A549 (cell line): ENCODE data around the gene HOOK2.

Experiments
- CHD4 ChIP-seq: fragments of 200-600 bp; sonication (generic); IDR thresholded peaks from 2 replicates; pipeline ENCODE4 v1.6.1; 2016; ENCODE audit warnings: antibody characterized with exemption, mild to moderate bottlenecking, borderline replicate concordance
- EP300 ChIP-seq, 2 experiments: fragments of >200 bp; sonication (Bioruptor Twin); formaldehyde crosslinking; IDR thresholded peaks; 2 replicates in 1 of 2; 3 replicates in 1 of 2; pipeline ENCODE4 v1.6.1; 2016 to 2017
- HDAC2 ChIP-seq: fragments of 200-600 bp; sonication (generic); IDR thresholded peaks from 2 replicates; pipeline ENCODE4 v1.6.1; 2016
- KDM5A ChIP-seq: fragments of 200-600 bp; sonication (generic); IDR thresholded peaks from 2 replicates; pipeline ENCODE4 v1.6.1; 2016; ENCODE audit warnings: antibody characterized with exemption, mild to moderate bottlenecking
- MAFK ChIP-seq: fragments of 450-650 bp; IDR thresholded peaks from 2 replicates; pipeline ENCODE4 v1.6.1; 2014; ENCODE audit not compliant: partially characterized antibody
- PHF8 ChIP-seq: fragments of 200-600 bp; sonication (generic); IDR thresholded peaks from 2 replicates; pipeline ENCODE4 v1.6.1; 2016; ENCODE audit warnings: low read depth, mild to moderate bottlenecking, antibody characterized with exemption, moderate library complexity, borderline replicate concordance
- POLR2A ChIP-seq: IDR thresholded peaks from 2 replicates; pipeline ENCODE4 v1.6.1; 2012; ENCODE audit warnings: mild to moderate bottlenecking, low read length
- RAD21 ChIP-seq, 2 experiments: fragments of >200 bp in 1 of 2; sonication (Bioruptor Twin) in 1 of 2; formaldehyde crosslinking in 1 of 2; IDR thresholded peaks in 1 of 2; conservative IDR thresholded peaks in 1 of 2; 2 replicates in 1 of 2; 3 replicates in 1 of 2; pipeline ENCODE4 v1.6.1; 2012 to 2018; ENCODE audit warnings: inconsistent platforms in 1 of 2
- SREBF2 ChIP-seq: fragments of 450-650 bp; IDR thresholded peaks from 2 replicates; pipeline ENCODE4 v1.6.1; 2014; ENCODE audit warnings: mild to moderate bottlenecking, moderate library complexity
- TF ChIP-seq, protein P1 (sequence below): fragments of 250-450 bp; sonication (Bioruptor Pico); IDR thresholded peaks from 2 replicates; pipeline ENCODE4 v1.5.0; 2021; ENCODE audit warnings: mild to moderate bottlenecking, moderate library complexity, borderline replicate concordance
- TF ChIP-seq, protein P2 (sequence below): fragments of >200 bp; sonication (Bioruptor Twin); formaldehyde crosslinking; IDR thresholded peaks from 3 replicates; pipeline ENCODE4 v1.6.1; 2016
- TF ChIP-seq, protein P3 (sequence below): fragments of >200 bp; sonication (Bioruptor Twin); formaldehyde crosslinking; IDR thresholded peaks from 3 replicates; pipeline ENCODE4 v1.5.1; 2016
- TF ChIP-seq, protein P4 (sequence below): fragments of 450-650 bp; IDR thresholded peaks from 2 replicates; pipeline ENCODE4 v1.6.1; 2014; ENCODE audit warnings: antibody characterized with exemption

DNA sequence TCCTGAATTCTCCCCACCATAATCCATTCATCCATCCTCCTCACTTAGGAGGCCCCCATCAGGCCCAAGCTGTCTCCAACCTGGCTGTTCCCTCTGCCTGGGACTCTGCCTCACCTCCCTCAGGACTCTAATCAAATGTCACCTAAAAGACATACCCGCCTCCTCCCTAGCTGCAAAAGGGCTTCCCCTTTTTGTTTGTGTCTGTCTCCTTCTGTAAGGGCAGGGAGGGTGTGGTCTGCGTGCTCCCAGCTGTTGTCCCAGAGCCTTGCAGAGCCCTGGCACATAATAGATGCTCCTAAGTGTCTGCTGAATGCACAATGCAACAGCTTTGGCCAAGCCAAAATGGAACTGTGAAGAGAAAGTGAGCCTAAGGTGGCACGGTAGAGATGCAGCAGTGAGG, 45.3 kb downstream of the HOOK2 start:
- TF ChIP-seq, protein P1, sequence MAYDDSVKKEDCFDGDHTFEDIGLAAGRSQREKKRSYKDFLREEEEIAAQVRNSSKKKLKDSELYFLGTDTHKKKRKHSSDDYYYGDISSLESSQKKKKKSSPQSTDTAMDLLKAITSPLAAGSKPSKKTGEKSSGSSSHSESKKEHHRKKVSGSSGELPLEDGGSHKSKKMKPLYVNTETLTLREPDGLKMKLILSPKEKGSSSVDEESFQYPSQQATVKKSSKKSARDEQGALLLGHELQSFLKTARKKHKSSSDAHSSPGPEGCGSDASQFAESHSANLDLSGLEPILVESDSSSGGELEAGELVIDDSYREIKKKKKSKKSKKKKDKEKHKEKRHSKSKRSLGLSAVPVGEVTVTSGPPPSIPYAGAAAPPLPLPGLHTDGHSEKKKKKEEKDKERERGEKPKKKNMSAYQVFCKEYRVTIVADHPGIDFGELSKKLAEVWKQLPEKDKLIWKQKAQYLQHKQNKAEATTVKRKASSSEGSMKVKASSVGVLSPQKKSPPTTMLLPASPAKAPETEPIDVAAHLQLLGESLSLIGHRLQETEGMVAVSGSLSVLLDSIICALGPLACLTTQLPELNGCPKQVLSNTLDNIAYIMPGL (CRISPR knock-in tag) = no peak
- TF ChIP-seq, protein P2, sequence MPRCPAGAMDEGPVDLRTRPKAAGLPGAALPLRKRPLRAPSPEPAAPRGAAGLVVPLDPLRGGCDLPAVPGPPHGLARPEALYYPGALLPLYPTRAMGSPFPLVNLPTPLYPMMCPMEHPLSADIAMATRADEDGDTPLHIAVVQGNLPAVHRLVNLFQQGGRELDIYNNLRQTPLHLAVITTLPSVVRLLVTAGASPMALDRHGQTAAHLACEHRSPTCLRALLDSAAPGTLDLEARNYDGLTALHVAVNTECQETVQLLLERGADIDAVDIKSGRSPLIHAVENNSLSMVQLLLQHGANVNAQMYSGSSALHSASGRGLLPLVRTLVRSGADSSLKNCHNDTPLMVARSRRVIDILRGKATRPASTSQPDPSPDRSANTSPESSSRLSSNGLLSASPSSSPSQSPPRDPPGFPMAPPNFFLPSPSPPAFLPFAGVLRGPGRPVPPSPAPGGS = no peak
- TF ChIP-seq, protein P3, sequence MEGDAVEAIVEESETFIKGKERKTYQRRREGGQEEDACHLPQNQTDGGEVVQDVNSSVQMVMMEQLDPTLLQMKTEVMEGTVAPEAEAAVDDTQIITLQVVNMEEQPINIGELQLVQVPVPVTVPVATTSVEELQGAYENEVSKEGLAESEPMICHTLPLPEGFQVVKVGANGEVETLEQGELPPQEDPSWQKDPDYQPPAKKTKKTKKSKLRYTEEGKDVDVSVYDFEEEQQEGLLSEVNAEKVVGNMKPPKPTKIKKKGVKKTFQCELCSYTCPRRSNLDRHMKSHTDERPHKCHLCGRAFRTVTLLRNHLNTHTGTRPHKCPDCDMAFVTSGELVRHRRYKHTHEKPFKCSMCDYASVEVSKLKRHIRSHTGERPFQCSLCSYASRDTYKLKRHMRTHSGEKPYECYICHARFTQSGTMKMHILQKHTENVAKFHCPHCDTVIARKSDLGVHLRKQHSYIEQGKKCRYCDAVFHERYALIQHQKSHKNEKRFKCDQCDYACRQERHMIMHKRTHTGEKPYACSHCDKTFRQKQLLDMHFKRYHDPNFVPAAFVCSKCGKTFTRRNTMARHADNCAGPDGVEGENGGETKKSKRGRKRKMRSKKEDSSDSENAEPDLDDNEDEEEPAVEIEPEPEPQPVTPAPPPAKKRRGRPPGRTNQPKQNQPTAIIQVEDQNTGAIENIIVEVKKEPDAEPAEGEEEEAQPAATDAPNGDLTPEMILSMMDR = no peak
- no peak for TF ChIP-seq EP300 (IDR thresholded peaks at IDR 0.05)
- no peak for TF ChIP-seq CHD4
- TF ChIP-seq, protein P4, sequence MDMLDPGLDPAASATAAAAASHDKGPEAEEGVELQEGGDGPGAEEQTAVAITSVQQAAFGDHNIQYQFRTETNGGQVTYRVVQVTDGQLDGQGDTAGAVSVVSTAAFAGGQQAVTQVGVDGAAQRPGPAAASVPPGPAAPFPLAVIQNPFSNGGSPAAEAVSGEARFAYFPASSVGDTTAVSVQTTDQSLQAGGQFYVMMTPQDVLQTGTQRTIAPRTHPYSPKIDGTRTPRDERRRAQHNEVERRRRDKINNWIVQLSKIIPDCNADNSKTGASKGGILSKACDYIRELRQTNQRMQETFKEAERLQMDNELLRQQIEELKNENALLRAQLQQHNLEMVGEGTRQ = no peak
- TF ChIP-seq HDAC2 = no peak
- TF ChIP-seq POLR2A = no peak
- TF ChIP-seq KDM5A = no peak
- TF ChIP-seq PHF8 = no peak
- TF ChIP-seq SREBF2 = no peak
- TF ChIP-seq RAD21 (conservative IDR thresholded peaks at IDR 0.05 in 1 of 2, IDR thresholded peaks at IDR 0.05 in 1 of 2) = no peak
- no peak for TF ChIP-seq MAFK
